HG03045 (cell line): ENCODE measurements around the gene CD19.
A peak's percentile ranks its signal among the peaks of the same experiment; 100 is the strongest.
"Not testable (repeated sequence)": the region's sequence is repeated elsewhere in the genome, so short reads cannot be mapped to it uniquely, and the experiment has no call there.

Experiments used
- ATAC-seq: cut with Tn5 transposase; IDR thresholded peaks from one replicate; pipeline ENCODE4 v1.9.1; 2021; ENCODE audit warnings: mild to moderate bottlenecking, moderate library complexity; ENCODE audit not compliant: unreplicated experiment

Gene CD19

DNA sequence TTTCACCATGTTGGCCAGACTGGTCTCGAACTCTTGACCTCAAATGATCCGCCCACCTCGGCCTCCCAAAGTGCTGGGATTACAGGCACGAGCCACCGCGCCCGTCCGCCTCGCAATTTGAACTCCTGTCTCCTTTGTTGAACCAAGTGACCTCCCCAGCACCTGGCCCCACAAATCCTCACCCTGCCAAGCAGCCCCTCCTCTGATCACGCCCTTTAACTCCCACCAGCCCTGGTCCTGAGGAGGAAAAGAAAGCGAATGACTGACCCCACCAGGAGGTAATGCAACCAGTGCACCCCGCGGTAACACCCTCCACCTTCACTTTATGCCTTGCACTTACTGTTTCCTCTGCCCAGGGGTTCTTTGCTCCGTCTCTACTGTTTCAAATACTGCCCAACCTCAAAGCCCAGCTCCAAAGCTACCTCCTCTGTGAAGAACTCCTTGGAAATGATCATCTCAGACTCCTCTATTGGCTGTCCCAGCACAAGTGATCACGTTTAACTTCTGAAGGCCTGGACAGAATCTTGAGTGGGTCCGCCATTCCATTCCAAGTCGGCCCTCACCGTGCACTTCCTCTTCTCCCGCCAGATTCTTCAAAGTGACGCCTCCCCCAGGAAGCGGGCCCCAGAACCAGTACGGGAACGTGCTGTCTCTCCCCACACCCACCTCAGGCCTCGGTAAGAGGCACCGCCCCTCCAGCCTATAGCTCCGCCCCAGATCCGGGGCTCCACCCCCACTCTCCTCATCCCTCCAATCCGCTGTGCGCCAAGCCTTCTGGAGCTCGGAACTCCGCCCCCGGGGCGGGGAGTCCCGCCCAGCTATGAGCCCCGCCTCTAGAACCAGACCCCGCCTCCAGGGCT, 4.4 kb downstream of the CD19 start:
- peak; percentile 68 for ATAC-seq

DNA sequence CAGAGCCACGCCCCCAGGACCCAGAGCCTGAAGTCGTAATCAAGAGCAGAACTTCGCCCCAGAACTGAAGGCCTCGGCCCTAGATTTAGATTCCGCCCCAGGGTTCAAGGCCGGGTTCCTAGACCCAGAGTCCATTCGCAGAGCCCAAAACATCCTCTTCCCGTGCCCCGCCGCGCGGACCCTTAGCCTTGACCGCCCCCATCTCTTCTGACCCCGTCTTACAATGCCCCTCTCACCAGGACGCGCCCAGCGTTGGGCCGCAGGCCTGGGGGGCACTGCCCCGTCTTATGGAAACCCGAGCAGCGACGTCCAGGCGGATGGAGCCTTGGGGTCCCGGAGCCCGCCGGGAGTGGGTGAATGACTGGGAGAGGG, 5.0 kb downstream of the CD19 start:
- no peak for ATAC-seq

DNA sequence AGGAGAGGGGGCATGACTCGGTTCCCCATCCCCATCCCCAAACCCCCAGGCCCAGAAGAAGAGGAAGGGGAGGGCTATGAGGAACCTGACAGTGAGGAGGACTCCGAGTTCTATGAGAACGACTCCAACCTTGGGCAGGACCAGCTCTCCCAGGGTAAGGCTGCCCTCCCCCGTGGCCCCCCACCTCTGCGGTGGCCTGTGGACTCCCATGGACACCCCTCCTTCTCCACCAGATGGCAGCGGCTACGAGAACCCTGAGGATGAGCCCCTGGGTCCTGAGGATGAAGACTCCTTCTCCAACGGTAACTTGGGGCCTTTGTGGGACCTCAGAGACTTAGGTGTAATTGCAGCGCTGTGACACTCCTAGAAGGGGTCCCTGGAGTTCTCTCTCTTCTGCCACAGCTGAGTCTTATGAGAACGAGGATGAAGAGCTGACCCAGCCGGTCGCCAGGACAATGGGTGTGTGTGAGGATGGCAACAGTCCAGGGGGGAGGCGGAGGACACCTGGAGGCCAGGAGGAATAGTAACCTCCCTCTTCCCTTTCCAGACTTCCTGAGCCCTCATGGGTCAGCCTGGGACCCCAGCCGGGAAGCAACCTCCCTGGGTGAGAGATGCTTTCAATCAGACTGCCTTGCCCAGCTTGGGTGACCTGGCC, 5.6 kb downstream of the CD19 start:
- ATAC-seq = no peak

DNA sequence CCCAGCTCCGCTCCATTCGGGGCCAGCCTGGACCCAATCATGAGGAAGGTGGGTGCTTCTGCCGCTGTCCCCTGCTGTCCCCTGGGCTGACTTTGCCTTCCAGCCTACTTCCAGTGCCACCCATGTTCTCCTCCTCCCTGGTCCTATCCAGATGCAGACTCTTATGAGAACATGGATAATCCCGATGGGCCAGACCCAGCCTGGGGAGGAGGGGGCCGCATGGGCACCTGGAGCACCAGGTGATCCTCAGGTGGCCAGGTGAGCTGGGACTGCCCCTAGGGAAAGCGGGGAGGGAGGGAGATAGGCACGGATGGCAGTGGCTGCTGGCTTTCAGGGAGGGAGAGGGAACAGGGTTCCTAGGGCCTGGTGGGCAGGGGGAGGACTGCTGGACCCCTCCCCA, 7.0 kb downstream of the CD19 start:
- no peak for ATAC-seq

DNA sequence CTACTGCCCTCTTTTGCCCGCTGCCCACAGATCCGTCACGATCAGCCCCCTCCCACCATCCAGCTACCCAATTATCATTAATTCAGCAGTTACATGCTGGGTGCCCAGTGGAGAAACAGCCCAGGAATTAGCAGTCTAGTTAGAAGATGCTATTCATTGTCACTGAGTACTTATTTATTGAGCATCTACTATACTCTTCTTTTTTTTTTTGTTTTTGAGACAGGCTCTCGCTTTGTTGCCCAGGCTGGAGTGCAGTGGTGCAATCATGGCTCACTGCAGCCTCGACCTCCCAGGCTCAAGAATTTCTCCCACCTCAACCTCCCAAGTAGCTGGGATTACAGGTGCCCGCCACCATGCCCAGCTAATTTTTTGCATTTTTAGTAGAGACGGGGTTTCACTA, 8.1 kb downstream of the CD19 start:
- not testable (repeated sequence) for ATAC-seq

DNA sequence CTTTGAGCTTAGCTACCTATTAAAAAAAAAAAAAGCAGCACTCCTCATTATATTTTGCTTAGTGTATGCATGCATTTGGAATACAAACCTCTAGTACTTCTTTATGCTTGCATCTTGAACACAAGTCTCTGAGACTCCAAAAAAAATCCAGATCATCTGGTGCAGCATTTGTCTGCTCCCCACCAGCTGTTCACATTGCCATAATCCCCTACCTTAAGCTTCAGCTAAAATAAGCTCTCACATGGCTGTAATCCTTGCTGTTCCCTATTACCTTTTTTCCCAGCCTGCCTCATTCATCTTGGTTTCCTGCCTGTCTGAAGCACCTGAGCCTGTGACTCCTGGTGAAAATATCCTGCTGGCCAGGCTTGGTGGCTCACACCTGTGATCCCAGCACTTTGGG, 11.5 kb downstream of the CD19 start:
- ATAC-seq = no peak

DNA sequence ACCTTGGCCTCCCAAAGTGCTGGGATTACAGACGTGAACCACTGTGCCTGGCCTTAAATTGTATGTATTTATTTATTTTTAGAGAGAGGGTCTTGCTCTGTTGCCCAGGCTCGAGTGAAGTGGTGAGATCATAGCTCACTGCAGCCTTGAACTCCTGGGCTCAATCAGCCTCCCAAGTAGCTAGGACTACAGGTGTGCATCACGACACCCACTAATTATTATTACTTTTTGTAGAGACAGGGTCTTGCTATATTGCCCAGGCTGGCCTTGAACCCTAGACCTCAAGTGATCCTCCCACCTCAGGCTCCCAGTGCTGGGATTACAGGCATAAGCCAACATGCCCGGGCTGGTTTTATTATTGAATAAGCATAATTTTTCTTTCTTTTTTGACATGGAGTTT, 14.9 kb downstream of the CD19 start:
- no peak for ATAC-seq

DNA sequence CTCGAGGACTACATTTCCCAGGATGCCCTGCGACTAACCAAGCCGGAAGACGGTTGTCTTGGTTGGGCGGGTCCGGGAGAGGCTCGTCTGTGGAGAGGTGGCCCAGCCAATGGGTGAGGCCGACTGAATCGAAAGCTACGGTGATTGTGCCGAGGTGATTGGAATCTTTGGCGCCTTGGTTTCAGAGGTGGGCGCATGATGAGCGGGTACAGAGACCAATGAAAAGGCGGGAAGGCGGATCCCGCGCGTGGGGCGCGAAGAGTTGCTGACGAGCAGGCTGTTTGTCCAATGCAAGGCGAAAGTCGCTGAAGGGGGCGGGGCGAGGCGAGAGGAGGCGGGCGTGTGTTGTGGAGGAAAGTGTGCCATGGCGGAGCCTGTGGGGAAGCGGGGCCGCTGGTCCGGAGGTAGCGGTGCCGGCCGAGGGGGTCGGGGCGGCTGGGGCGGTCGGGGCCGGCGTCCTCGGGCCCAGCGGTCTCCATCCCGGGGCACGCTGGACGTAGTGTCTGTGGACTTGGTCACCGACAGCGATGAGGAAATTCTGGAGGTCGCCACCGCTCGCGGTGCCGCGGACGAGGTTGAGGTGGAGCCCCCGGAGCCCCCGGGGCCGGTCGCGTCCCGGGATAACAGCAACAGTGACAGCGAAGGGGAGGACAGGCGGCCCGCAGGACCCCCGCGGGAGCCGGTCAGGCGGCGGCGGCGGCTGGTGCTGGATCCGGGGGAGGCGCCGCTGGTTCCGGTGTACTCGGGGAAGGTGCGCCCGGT, 19.1 kb downstream of the CD19 start, which contains the start of gene NFATC2IP:
Gene NFATC2IP (plus strand): TSS at position 290 of the 762 bp plus-strand sequence. CDS start 75 bp downstream, at position 365.
- ATAC-seq = peak; percentile 89

DNA sequence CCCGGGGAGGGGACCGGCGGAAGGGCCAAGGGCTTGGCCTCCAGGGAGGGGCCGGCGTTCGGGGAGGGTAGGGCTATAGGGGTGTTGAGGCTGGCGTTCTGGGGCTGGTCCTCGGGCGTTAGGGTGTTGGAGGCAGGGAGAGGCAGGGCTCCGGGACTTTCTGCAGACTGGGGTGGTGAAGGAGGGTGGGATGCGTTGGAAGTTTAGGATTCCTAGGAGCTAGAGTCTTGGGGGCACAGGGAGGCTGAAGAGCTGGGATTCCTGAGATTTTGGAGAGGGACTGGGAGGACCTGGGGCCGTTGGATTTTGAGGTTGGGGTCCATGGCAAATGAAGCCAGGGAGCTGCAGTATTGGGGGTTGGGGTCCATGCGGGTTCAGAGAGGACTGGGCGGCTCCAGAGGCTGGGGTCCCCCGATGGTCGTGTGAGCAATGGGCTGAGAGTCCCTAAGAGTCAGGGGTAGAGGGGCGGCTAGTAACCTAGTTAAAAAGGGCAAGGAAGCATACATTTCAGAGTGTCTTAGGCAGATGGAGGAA, 19.7 kb downstream of the CD19 start:
- ATAC-seq = no peak

DNA sequence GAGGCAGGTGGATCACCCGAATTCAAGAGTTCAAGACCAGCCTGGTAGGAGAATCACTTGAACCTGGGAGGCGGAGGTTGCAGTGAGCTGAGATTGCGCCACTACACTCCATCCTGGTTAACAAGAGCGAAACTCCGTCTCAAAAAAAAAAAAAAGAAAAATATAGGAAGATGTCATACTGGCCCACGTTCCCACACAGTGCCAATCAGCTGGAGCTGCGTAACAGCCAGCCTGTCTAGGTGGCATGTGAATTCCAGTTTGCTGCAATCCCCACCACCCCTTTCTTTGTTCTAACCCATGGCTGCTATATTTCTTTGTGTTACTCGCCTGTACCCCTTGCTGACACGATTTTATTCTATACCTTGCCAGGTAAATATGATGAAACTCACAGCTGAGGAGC, 26.4 kb downstream of the CD19 start:
- no peak for ATAC-seq

DNA sequence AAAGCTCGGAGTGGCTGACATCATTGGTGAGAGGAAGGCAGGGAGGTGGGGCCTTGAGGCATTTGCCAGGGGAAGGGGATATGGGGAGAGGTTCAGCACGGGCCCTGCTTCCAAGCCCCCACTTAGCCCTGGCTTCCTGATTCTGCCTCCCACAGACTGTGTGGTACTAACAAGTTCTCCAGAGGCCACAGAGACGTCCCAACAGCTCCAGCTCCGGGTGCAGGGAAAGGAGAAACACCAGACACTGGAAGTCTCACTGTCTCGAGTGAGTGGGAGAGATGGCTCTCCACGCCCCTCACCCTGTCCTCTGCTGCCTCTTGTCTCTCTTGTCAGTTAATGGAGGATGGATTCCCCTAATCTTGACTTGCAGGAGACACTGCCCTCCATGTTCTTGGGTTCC, 27.1 kb downstream of the CD19 start:
- no peak for ATAC-seq

DNA sequence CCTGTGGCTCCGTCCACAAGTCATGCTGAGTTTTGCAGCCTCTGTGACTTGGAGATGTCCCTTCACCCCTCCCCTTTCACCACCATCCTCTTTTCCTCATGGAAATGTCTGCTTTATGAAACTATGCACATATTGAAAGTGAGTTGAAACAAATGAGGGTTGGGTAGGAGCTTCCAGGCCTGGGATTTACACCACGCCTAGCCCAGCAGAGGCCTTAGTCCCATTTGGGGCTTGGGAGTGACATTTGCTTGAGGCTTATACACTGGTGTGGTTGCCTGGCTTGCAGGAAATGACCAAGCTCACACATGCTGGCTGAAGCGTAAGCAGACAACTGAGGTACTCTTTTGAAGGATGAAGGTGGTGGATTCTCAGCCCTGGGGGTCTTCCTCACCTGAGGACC, 32.3 kb downstream of the CD19 start:
- no peak for ATAC-seq

DNA sequence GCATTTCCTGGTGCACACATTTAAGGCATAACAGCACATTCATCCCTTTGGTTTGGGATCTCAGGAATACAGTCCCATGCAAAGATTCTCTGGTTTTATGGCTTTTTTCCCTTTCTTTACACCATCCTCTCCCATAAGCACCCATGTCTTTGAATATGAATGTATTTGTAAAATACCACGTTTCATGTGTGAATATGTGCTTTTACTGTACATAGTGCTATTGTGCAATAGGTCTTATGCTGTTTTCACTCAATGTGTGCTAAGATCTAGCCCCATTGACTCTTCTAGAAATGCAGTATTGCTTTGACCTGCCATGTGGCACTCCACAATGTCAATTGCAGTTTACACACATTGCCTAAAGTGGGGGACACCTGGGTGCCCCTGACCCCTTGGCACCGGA, 32.7 kb downstream of the CD19 start:
- ATAC-seq = no peak

DNA sequence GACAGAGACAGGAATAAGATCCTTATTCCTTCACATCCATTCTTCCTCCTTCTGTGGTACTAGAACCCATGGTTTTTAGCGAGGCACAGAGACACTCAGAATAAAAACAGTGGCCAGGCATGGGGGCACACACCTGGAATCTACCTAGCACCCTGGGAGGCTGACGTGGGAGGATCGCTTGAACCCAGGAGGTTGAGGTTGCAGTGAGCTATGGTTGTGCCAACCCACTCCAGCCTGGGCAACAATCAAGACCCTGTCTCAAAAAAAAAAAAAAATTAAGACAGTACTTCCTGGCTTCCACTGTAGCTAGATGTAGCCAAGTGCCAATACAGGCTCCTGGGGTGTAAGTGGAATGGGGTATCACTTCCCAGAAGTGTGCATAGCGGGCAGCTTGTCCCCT, 35.4 kb downstream of the CD19 start:
- no peak for ATAC-seq

DNA sequence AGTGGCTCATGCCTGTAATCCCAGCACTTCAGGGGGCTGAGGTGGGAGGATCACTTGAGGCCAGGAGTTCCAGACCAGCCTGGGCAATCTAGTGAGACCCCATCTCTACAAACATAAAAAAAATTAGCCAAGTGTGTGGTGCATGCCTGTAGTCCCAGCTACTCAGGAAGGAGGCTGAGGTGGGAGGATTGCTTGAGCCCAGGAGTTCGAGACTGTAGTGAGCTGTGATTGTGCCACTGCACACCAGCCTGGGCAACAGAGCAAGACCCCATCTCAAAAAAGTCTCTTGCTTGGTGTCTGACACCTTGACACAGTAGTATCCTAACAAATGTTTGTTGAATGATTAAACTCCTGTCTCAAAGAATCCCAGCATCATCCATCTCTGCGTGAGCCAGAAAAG, 37.9 kb downstream of the CD19 start:
- ATAC-seq = not testable (repeated sequence)

DNA sequence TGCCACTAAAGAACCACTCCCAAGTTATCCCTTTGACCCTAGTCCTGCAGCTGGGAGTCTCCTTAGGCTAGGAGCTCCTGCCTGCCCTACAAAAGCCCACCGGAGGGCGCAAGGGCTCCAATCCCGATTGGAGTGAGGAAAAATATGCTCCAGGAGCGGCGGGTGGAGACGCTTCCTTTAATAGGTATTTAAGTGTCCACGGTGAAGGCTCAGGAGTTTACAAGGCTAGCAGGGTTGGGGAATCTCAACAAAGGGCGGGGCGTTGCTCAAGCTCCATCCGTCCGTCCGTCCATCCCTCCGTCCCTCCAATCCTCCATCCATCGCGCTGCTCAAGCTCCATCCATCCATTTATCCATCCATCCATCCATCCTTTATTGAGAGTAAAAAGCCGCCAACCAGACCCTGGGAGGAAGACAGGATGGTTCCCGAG, 42.3 kb downstream of the CD19 start:
- no peak for ATAC-seq

DNA sequence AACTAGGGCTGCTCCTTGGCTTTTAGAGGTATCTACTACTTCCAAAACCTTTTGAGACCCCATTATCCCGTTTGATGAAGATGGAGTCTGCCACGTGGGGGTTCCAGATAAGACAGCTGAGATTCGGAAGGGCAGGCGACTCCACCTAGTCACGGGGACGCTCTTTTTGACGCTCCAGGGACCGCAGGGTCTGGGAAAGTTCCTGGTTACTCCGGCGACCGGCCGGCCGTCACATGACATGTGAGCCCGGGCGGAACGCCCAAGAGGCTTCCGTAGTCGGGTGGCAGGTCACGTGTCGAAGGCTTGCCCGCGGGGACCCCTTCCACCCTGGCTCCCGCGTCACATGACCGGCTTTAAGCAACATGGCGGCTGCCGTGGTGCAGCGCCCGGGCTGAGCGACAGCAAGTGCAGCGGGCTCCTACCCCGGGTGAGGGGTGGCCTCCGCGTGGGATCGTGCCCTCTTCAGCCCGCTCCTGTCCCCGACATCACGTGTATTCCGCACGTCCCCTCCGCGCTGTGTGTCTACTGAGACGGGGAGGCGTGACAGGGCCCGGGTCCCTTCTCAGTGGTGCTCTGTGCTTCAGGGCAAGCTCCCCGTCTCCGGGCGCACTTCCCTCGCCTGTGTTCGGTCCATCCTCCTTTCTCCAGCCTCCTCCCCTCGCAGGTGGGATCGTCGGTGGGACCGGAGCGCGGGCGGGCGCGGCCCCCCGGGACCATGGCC, 42.8 kb downstream of the CD19 start, which contains the start of gene SPNS1:
Gene SPNS1 (plus strand): TSS at position 342 of the 721 bp plus-strand sequence. CDS start 374 bp downstream, at position 716.
- peak; percentile 88 for ATAC-seq

DNA sequence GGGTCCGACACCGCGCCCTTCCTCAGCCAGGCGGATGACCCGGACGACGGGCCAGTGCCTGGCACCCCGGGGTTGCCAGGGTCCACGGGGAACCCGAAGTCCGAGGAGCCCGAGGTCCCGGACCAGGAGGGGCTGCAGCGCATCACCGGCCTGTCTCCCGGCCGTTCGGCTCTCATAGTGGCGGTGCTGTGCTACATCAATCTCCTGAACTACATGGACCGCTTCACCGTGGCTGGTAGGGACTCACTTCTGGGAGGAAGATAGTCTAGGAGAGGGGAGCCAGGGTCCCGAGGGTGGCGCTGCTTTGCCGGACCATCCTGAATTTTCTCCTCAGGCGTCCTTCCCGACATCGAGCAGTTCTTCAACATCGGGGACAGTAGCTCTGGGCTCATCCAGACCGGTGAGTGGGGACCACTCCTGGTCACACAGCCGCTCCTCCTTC, 43.4 kb downstream of the CD19 start:
- ATAC-seq = no peak

DNA sequence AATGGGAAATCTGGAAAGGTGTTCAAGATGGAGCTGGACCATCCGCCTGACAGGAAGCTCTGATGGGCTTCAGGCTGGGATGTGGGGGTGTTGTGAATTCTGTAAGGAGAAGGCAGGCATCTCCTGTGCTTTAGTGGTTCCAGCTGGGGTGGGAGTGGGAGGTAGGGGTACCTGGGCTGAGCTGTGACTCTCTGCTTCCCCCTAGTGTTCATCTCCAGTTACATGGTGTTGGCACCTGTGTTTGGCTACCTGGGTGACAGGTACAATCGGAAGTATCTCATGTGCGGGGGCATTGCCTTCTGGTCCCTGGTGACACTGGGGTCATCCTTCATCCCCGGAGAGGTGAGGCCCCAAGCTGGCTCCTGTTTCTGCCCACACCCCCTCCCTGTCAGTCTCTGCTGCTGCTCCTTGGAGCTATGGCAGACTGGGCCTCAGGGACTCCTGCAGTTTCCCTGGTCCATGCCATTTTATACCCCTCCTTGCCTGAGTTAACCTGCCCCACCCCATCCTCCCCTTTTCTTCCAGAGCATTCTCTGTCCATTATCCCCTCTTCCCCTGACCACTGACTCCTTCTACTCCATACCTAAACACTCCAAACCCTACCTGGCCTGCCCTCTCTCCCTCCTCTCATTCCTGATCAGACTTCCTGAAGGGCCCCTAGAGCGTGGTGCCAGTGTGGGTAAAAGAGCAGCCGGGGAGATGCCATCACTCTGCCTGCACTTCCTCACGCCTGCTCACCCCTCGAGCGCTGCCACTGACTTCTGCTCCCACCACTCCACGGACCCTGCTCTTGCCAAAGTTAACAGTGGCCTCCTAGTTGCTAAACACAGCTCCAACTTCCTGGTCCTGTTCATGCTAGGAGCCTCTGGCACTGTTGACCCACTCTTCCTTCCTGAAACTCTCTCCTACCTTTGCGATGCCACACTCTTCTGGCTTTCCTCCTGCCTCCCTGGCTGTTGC, 46.2 kb downstream of the CD19 start:
- no peak for ATAC-seq
